DMS153 treated with DMSO at 0.1 percent for 48 hours (cell line): ENCODE results near the gene KCTD19.

Source experiments
- DNase-seq: peaks from one replicate; lab custom pipeline; 2025; ENCODE audit not compliant: unreplicated experiment; lab: John Stamatoyannopoulos, UW

KCTD19 gene

GRCh38 chr16:67260426-67261063 is 66.0 kb downstream of the KCTD19 start:
- DNase-seq: peak; percentile 25

GRCh38 chr16:67259705-67260104 is 66.8 kb downstream of the KCTD19 start:
- no peak for DNase-seq

GRCh38 chr16:67258161-67258835 is 68.2 kb downstream of the KCTD19 start:
- DNase-seq: no peak

GRCh38 chr16:67257486-67258160 is 68.9 kb downstream of the KCTD19 start:
- no peak for DNase-seq

- DNase-seq: no peak
Observed at GRCh38 chr16:67256701-67257230, 69.8 kb downstream of the KCTD19 start.

GRCh38 chr16:67255553-67256221 is 70.9 kb downstream of the KCTD19 start:
- DNase-seq: no peak

GRCh38 chr16:67254801-67255552 is 71.6 kb downstream of the KCTD19 start:
- DNase-seq: no peak

- no peak for DNase-seq
Observed at GRCh38 chr16:67252609-67253497, 73.7 kb downstream of the KCTD19 start.

- no peak for DNase-seq
Observed at GRCh38 chr16:67250045-67250327, 76.6 kb downstream of the KCTD19 start.

GRCh38 chr16:67249178-67250044 is 77.1 kb downstream of the KCTD19 start:
- DNase-seq: no peak

GRCh38 chr16:67248401-67249177 is 78.0 kb downstream of the KCTD19 start, which contains the start of gene SLC9A5:
Gene SLC9A5 (plus strand): TSS chr16:67248979. CDS start chr16:67249015, 36 bp downstream.
- no peak for DNase-seq

GRCh38 chr16:67248073-67248400 is 78.5 kb downstream of the KCTD19 start:
- DNase-seq: no peak

- DNase-seq: peak; percentile 86
Observed at GRCh38 chr16:67247192-67248072, 79.1 kb downstream of the KCTD19 start, which contains the start of gene FHOD1. Gene FHOD1 (minus strand): TSS chr16:67247481. CDS start chr16:67247410, 71 bp downstream.

GRCh38 chr16:67246756-67247191 is 79.8 kb downstream of the KCTD19 start:
- peak; percentile 60 for DNase-seq

GRCh38 chr16:67246081-67246755 is 80.3 kb downstream of the KCTD19 start:
- no peak for DNase-seq

GRCh38 chr16:67245674-67246080 is 80.9 kb downstream of the KCTD19 start:
- DNase-seq: no peak
